ENCODE measurements around the gene CEBPG. TPM values are rescaled to one million over a fixed set of nuclear protein-coding genes. Genes with fewer than 3 reads are reported as not detected.

The CEBPG gene
- total RNA-seq, 1 experiment from 2014 or later = 51.1 TPM

- Histone ChIP-seq H3K4me2 (ENCODE audit: low read length) (no peak overlapping the region), H3K9ac (ENCODE audit: low read length) (no peak overlapping the region), H3K4me3 (replicated peaks in 1 of 2; ENCODE audit: low read depth in 1 of 2, low read length in 2 of 2) (no peak overlapping the region), H3K4me1 (ENCODE audit: control insufficient read depth in 1 of 2, insufficient read depth in 2 of 2, low read length in 2 of 2) (peaks cover 0 to 6% of the 10 kb centered on the region in 2 experiments; a peak in 1 of 4 replicates), H3K36me3 (ENCODE audit: control insufficient read depth in 1 of 2, insufficient read depth in 2 of 2, low read length in 2 of 2) (no peaks in the 10 kb centered on the region), H2AFZ (ENCODE audit: low read depth, low read length, poor library complexity, severe bottlenecking) (no peak overlapping the region), H3K27me3 (ENCODE audit: insufficient read depth, low read length) (no peaks in the 10 kb centered on the region), H3K9me3 (ENCODE audit: control insufficient read depth in 1 of 2, insufficient read depth in 1 of 2, low read depth in 1 of 2, low read length in 2 of 2) (no peaks in the 10 kb centered on the region), H3K9me2 (ENCODE audit: insufficient read depth) (no peaks in the 10 kb centered on the region), H3K79me2 (ENCODE audit: insufficient read depth, low read length) (no peaks in the 10 kb centered on the region), H4K20me1 (ENCODE audit: insufficient read depth) (no peaks in the 10 kb centered on the region), H3K27ac (ENCODE audit: low read depth, low read length) (no peak overlapping the region)
- BruUV-seq (replicated peaks) = no TSS peak
- intact Hi-C loops (cut with micrococcal nuclease) = loop anchor here (5.0 kb wide), 1 partner anchor 357 kb away; no protein-coding TSS in a partner anchor
- TF ChIP-seq ZNF274 (IDR thresholded peaks at IDR 0.05; ENCODE audit: low read depth, low read length) (no peak), POLR2A (IDR thresholded peaks at IDR 0.05; ENCODE audit: borderline replicate concordance, extremely low read depth, insufficient read depth, insufficient read length) (no peak), YY1 (IDR thresholded peaks at IDR 0.05; ENCODE audit: extremely low read depth, insufficient replicate concordance, low read depth, low read length) (no peak), SP1 (IDR thresholded peaks at IDR 0.05; ENCODE audit: low read depth) (no peak), RAD21 (IDR thresholded peaks at IDR 0.05; ENCODE audit: low read depth) (no peak), ZFX (IDR thresholded peaks at IDR 0.05) (no peak), ELF1 (IDR thresholded peaks at IDR 0.05; ENCODE audit: borderline replicate concordance, low read depth) (no peak), CBX3 (IDR thresholded peaks at IDR 0.05; ENCODE audit: low read depth) (no peak), CEBPB (IDR thresholded peaks at IDR 0.05; ENCODE audit: low read depth) (no peak), EZH2 (IDR thresholded peaks at IDR 0.05) (no peak), JUND (IDR thresholded peaks at IDR 0.05) (no peak), SIN3A (IDR thresholded peaks at IDR 0.05; ENCODE audit: low read depth) (no peak)
- TF ChIP-seq, protein P1, sequence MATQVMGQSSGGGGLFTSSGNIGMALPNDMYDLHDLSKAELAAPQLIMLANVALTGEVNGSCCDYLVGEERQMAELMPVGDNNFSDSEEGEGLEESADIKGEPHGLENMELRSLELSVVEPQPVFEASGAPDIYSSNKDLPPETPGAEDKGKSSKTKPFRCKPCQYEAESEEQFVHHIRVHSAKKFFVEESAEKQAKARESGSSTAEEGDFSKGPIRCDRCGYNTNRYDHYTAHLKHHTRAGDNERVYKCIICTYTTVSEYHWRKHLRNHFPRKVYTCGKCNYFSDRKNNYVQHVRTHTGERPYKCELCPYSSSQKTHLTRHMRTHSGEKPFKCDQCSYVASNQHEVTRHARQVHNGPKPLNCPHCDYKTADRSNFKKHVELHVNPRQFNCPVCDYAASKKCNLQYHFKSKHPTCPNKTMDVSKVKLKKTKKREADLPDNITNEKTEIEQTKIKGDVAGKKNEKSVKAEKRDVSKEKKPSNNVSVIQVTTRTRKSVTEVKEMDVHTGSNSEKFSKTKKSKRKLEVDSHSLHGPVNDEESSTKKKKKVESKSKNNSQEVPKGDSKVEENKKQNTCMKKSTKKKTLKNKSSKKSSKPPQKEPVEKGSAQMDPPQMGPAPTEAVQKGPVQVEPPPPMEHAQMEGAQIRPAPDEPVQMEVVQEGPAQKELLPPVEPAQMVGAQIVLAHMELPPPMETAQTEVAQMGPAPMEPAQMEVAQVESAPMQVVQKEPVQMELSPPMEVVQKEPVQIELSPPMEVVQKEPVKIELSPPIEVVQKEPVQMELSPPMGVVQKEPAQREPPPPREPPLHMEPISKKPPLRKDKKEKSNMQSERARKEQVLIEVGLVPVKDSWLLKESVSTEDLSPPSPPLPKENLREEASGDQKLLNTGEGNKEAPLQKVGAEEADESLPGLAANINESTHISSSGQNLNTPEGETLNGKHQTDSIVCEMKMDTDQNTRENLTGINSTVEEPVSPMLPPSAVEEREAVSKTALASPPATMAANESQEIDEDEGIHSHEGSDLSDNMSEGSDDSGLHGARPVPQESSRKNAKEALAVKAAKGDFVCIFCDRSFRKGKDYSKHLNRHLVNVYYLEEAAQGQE (IDR thresholded peaks at IDR 0.05; ENCODE audit: low read depth) = no peak
- TF ChIP-seq, protein P2, sequence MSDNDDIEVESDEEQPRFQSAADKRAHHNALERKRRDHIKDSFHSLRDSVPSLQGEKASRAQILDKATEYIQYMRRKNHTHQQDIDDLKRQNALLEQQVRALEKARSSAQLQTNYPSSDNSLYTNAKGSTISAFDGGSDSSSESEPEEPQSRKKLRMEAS (IDR thresholded peaks at IDR 0.05) = no peak
- RAD21 ChIA-PET (ENCODE audit: low non-redundant PET in 1 of 2, low total read pairs in 2 of 2, uncharacterized antibody in 2 of 2, unreplicated experiment in 2 of 2) = interaction anchor here in 1 of 2 experiments (0.9 kb wide), 1 partner anchor 11 kb away, joined by 3 read pairs; no protein-coding TSS in a partner anchor
- POLR2A ChIA-PET = no interaction called here
- ATAC-seq (no peak), DNase-seq (ENCODE audit: low read depth, low spot score) (no peak)
- CTCF ChIA-PET = interaction anchor here (0.9 to 3.1 kb wide), 5 partner anchors 8 to 355 kb away, joined by 4 to 50 read pairs (median 5); no protein-coding TSS in a partner anchor
Measured at GRCh38 chr19:33414667-33415605, 41.4 kb downstream of the CEBPG start.
